Naive B cell (primary cell): ENCODE results near the gene CLIP2. TPM values are rescaled to one million over a fixed set of nuclear protein-coding genes. Genes with fewer than 3 reads are reported as not detected.

Experiments used
- ATAC-seq, 2 donors: fragments of 150-1000 bp; cut with Tn5 transposase; 2 replicates each; pipeline ENCODE4 v1.10.0; 2021; ENCODE audit warnings: low read depth in 2 of 2, mild to moderate bottlenecking in 2 of 2, moderate library complexity in 2 of 2
- DNase-seq: peaks from one replicate; pipeline ENCODE4 v3.0.0; 2022
- H3K27ac Mint-ChIP-seq, 6 donors: one replicate each; pipeline ENCODE4 v1.8.0; 2020 to 2022; ENCODE audit warnings: mild to moderate bottlenecking in 6 of 6, mixed read lengths in 6 of 6, moderate library complexity in 5 of 6, inconsistent platforms in 2 of 6
- H3K27me3 Mint-ChIP-seq, 3 donors: one replicate each; pipeline ENCODE4 v1.8.0; 2021 to 2022; ENCODE audit warnings: mixed read lengths in 3 of 3, mild to moderate bottlenecking in 1 of 3
- H3K36me3 Mint-ChIP-seq, 2 donors: one replicate each; pipeline ENCODE4 v1.8.0; 2020 to 2022; ENCODE audit warnings: mixed read lengths in 2 of 2, inconsistent platforms in 1 of 2, mild to moderate bottlenecking in 1 of 2
- H3K4me1 Mint-ChIP-seq, 3 donors: one replicate each; pipeline ENCODE4 v1.8.0; 2020 to 2022; ENCODE audit warnings: mixed read lengths in 3 of 3, inconsistent platforms in 1 of 3, mild to moderate bottlenecking in 1 of 3, moderate library complexity in 1 of 3
- H3K4me3 Mint-ChIP-seq, 8 donors: one replicate each; pipeline ENCODE4 v1.8.0; 2020 to 2022; ENCODE audit warnings: mild to moderate bottlenecking in 8 of 8, mixed read lengths in 8 of 8, moderate library complexity in 8 of 8, inconsistent platforms in 2 of 8
- H3K9me3 Mint-ChIP-seq, 7 donors: one replicate each; pipeline ENCODE4 v1.8.0; 2020 to 2022; ENCODE audit warnings: mixed read lengths in 7 of 7, mild to moderate bottlenecking in 5 of 7, inconsistent platforms in 2 of 7, moderate library complexity in 1 of 7
- polyA plus RNA-seq, 6 donors: library from polyadenylated mRNA; unstranded; fragments of 300-500 nt; fragmentation: Illumina TruSeq; gene quantifications; one replicate each; pipeline ENCODE4 v1.2.3, GENCODE V29; 2021; ENCODE audit warnings: low read depth in 6 of 6

Gene CLIP2
- polyA plus RNA-seq, 6 donors from 2014 or later: 0.52 to 3.2 (median 1.1) TPM

- DNase-seq: no peak
- Mint-ChIP-seq H3K4me1 (no peaks in the 10 kb centered on the region), H3K27ac (peak overlapping the region in 2 of 6 donors; percentile 39 to 54), H3K4me3 (no peak overlapping the region), H3K9me3 (peaks cover 0 to 13% (median 6%) of the 10 kb centered on the region in 7 donors), H3K27me3 (no peaks in the 10 kb centered on the region), H3K36me3 (peaks cover 12 to 15% of the 10 kb centered on the region in 2 donors)
- ATAC-seq: no peak
Measured at GRCh38 chr7:74356589-74357315, 67.5 kb downstream of the CLIP2 start.

- Mint-ChIP-seq H3K27me3 (no peaks in the 10 kb centered on the region), H3K27ac (peak overlapping the region in 1 of 6 donors; percentile 56), H3K4me1 (peaks cover 0 to 5% (median 0%) of the 10 kb centered on the region in 3 donors), H3K9me3 (peaks cover 0 to 11% (median 6%) of the 10 kb centered on the region in 7 donors), H3K4me3 (no peak overlapping the region), H3K36me3 (peaks cover 9 to 11% of the 10 kb centered on the region in 2 donors)
- ATAC-seq (no peak), DNase-seq (no peak)
Measured at GRCh38 chr7:74360008-74360407, 70.8 kb downstream of the CLIP2 start.

- H3K27ac Mint-ChIP-seq: no peak overlapping the region
- H3K4me1 Mint-ChIP-seq: peaks cover 2 to 5% (median 3%) of the 10 kb centered on the region in 3 donors
- no peak for ATAC-seq
- H3K9me3 Mint-ChIP-seq: no peaks in the 10 kb centered on the region
- H3K27me3 Mint-ChIP-seq: no peaks in the 10 kb centered on the region
- no peaks in the 10 kb centered on the region for H3K36me3 Mint-ChIP-seq
- no peak overlapping the region for H3K4me3 Mint-ChIP-seq
- DNase-seq: no peak
Measured at GRCh38 chr7:74362266-74362665, 73.1 kb downstream of the CLIP2 start.

GRCh38 chr7:74364061-74364460 is 74.9 kb downstream of the CLIP2 start:
- no peaks in the 10 kb centered on the region for H3K27me3 Mint-ChIP-seq
- no peak for DNase-seq
- peaks cover 3 to 5% (median 5%) of the 10 kb centered on the region in 3 donors for H3K4me1 Mint-ChIP-seq
- H3K4me3 Mint-ChIP-seq: no peak overlapping the region
- peak overlapping the region in 1 of 6 donors; percentile 34 for H3K27ac Mint-ChIP-seq
- no peaks in the 10 kb centered on the region for H3K36me3 Mint-ChIP-seq
- no peaks in the 10 kb centered on the region for H3K9me3 Mint-ChIP-seq
- ATAC-seq: no peak

- Mint-ChIP-seq H3K36me3 (no peaks in the 10 kb centered on the region), H3K27ac (peak overlapping the region in 1 of 6 donors; percentile 33), H3K4me3 (no peak overlapping the region), H3K4me1 (peaks cover 5 to 7% (median 6%) of the 10 kb centered on the region in 3 donors), H3K27me3 (no peaks in the 10 kb centered on the region), H3K9me3 (no peaks in the 10 kb centered on the region)
- ATAC-seq (no peak), DNase-seq (no peak)
Measured at GRCh38 chr7:74365322-74366022, 76.3 kb downstream of the CLIP2 start.

GRCh38 chr7:74371381-74372341 is 82.5 kb downstream of the CLIP2 start:
- H3K27ac Mint-ChIP-seq: peak overlapping the region in 3 of 6 donors; percentile 26 to 41 (median 37)

GRCh38 chr7:74372511-74373111 is 83.4 kb downstream of the CLIP2 start:
- Mint-ChIP-seq H3K36me3 (peaks cover 0 to 7% of the 10 kb centered on the region in 2 donors), H3K27ac (peak overlapping the region in 1 of 6 donors; percentile 47), H3K4me1 (peaks cover 14 to 18% (median 14%) of the 10 kb centered on the region in 3 donors), H3K27me3 (no peaks in the 10 kb centered on the region), H3K4me3 (no peak overlapping the region), H3K9me3 (no peaks in the 10 kb centered on the region)
- ATAC-seq (no peak), DNase-seq (no peak)

More at GRCh38 chr7:74371381-74372341, 82.5 kb downstream of the CLIP2 start:
- Mint-ChIP-seq H3K4me1 (peaks cover 14 to 18% (median 14%) of the 10 kb centered on the region in 3 donors), H3K36me3 (peaks cover 0 to 7% of the 10 kb centered on the region in 2 donors), H3K27me3 (no peaks in the 10 kb centered on the region), H3K4me3 (peak overlapping the region in 2 of 8 donors; percentile 40 to 41), H3K9me3 (no peaks in the 10 kb centered on the region)
- ATAC-seq (no peak), DNase-seq (no peak)

GRCh38 chr7:74373536-74373935 is 84.3 kb downstream of the CLIP2 start:
- DNase-seq (no peak), ATAC-seq (no peak)
- Mint-ChIP-seq H3K4me3 (no peak overlapping the region), H3K9me3 (no peaks in the 10 kb centered on the region), H3K36me3 (peaks cover 0 to 7% of the 10 kb centered on the region in 2 donors), H3K27ac (no peak overlapping the region), H3K27me3 (no peaks in the 10 kb centered on the region), H3K4me1 (peaks cover 14 to 17% (median 14%) of the 10 kb centered on the region in 3 donors)

- ATAC-seq: no peak
- Mint-ChIP-seq H3K27ac (peak overlapping the region in 2 of 6 donors; percentile 33 to 38), H3K4me3 (no peak overlapping the region), H3K9me3 (peaks cover 0 to 2% (median 0%) of the 10 kb centered on the region in 7 donors), H3K27me3 (no peaks in the 10 kb centered on the region), H3K4me1 (peaks cover 9 to 11% (median 10%) of the 10 kb centered on the region in 3 donors), H3K36me3 (peaks cover 0 to 7% of the 10 kb centered on the region in 2 donors)
- DNase-seq: no peak
Measured at GRCh38 chr7:74375726-74376220, 86.6 kb downstream of the CLIP2 start.

- DNase-seq (no peak), ATAC-seq (no peak)
- peak overlapping the region in 2 of 6 donors; percentile 29 to 82 for H3K27ac Mint-ChIP-seq
- no peak overlapping the region for H3K4me3 Mint-ChIP-seq
- H3K9me3 Mint-ChIP-seq: peaks cover 0 to 2% (median 0%) of the 10 kb centered on the region in 7 donors
- peaks cover 0 to 7% of the 10 kb centered on the region in 2 donors for H3K36me3 Mint-ChIP-seq
- peaks cover 4 to 6% (median 5%) of the 10 kb centered on the region in 3 donors for H3K4me1 Mint-ChIP-seq
- H3K27me3 Mint-ChIP-seq: no peaks in the 10 kb centered on the region
Measured at GRCh38 chr7:74376256-74377036, 87.2 kb downstream of the CLIP2 start.

- Mint-ChIP-seq H3K27me3 (no peaks in the 10 kb centered on the region), H3K36me3 (peaks cover 0 to 7% of the 10 kb centered on the region in 2 donors), H3K4me3 (no peak overlapping the region), H3K4me1 (no peaks in the 10 kb centered on the region), H3K9me3 (peaks cover 0 to 2% (median 0%) of the 10 kb centered on the region in 7 donors), H3K27ac (no peak overlapping the region)
- DNase-seq (no peak), ATAC-seq (no peak)
Measured at GRCh38 chr7:74379938-74380337, 90.7 kb downstream of the CLIP2 start.

GRCh38 chr7:74380720-74381119 is 91.5 kb downstream of the CLIP2 start:
- no peaks in the 10 kb centered on the region for H3K27me3 Mint-ChIP-seq
- H3K9me3 Mint-ChIP-seq: peaks cover 0 to 2% (median 0%) of the 10 kb centered on the region in 7 donors
- DNase-seq (no peak), ATAC-seq (no peak)
- no peak overlapping the region for H3K4me3 Mint-ChIP-seq
- peaks cover 0 to 7% of the 10 kb centered on the region in 2 donors for H3K36me3 Mint-ChIP-seq
- H3K4me1 Mint-ChIP-seq: no peaks in the 10 kb centered on the region
- peak overlapping the region in 1 of 6 donors; percentile 49 for H3K27ac Mint-ChIP-seq
